HCT116 (cell line): ENCODE measurements around the gene WNT7B. TPM values are rescaled to one million over a fixed set of nuclear protein-coding genes. Genes with fewer than 3 reads are reported as not detected.

Experiments
- ATAC-seq: fragments of 200-7000 bp; cut with Tn5 transposase; 2 replicates; pipeline ENCODE4 v1.9.1; 2020; ENCODE audit warnings: mild to moderate bottlenecking, moderate library complexity
- BruUV-seq: library from RNA; stranded (reverse); fragments of 400-500 nt; replicated peaks from 2 replicates; lab custom pipeline; 2021; lab: Mats Ljungman, UMichigan
- CTCF ChIA-PET: fragments of 300-600 bp; sonication (Branson Sonifier 250); formaldehyde crosslinking; loops from one replicate; lab custom pipeline; 2021; ENCODE audit warnings: antibody characterized with exemption; lab: Charles Lee
- POLR2A ChIA-PET: fragments of 300-600, 350-600 bp; sonication (Branson Sonifier 250); formaldehyde crosslinking; loops from one replicate; lab custom pipeline; 2021; ENCODE audit warnings: antibody characterized with exemption; lab: Charles Lee
- RAD21 ChIA-PET, 2 experiments: fragments of 300-600 bp; sonication (Branson Sonifier 250); formaldehyde crosslinking; loops; one replicate each; lab custom pipeline; 2023; ENCODE audit warnings: low total read pairs in 2 of 2; ENCODE audit not compliant: uncharacterized antibody in 2 of 2, unreplicated experiment in 2 of 2, low non-redundant PET in 1 of 2; lab: Charles Lee
- DNase-seq: peaks from one replicate; pipeline ENCODE4 v3.0.0-alpha.2; 2010; ENCODE audit warnings: low read depth, low spot score
- H2AFZ ChIP-seq: fragments of 200-600 bp; shearing (Covaris generic), sonication (generic); 2 replicates; pipeline ENCODE4 v1.6.1; 2017; ENCODE audit warnings: low read depth, mixed run types, mixed read lengths, antibody characterized with exemption, low read length; ENCODE audit not compliant: poor library complexity, severe bottlenecking
- H3K27ac ChIP-seq: 2 replicates; pipeline ENCODE4 v1.5.1; 2012; ENCODE audit warnings: low read depth, low read length
- H3K27me3 ChIP-seq: fragments of 200-600 bp; sonication (generic); 2 replicates; pipeline ENCODE4 v1.6.1; 2016; ENCODE audit warnings: mixed run types, low read length, mixed read lengths; ENCODE audit not compliant: insufficient read depth
- H3K36me3 ChIP-seq, 2 experiments: fragments of 200-500 bp in 1 of 2; fragments of 200-600 bp in 1 of 2; sonication (Bioruptor generic) in 1 of 2; sonication (generic) in 1 of 2; 2 replicates each; pipeline versions ENCODE4 v1.5.1 to v1.6.1; 2014 to 2016; ENCODE audit warnings: low read length in 2 of 2, inconsistent platforms in 1 of 2, mixed read lengths in 1 of 2, mixed run types in 1 of 2; ENCODE audit not compliant: insufficient read depth in 2 of 2, control insufficient read depth in 1 of 2
- H3K4me1 ChIP-seq, 2 experiments: fragments of 200-600 bp in 1 of 2; sonication (generic) in 1 of 2; 2 replicates each; pipeline versions ENCODE4 v1.5.1 to v1.6.1; 2012 to 2017; ENCODE audit warnings: low read length in 2 of 2, inconsistent platforms in 1 of 2, mild to moderate bottlenecking in 1 of 2, mixed read lengths in 1 of 2, mixed run types in 1 of 2, moderate library complexity in 1 of 2; ENCODE audit not compliant: insufficient read depth in 2 of 2, control insufficient read depth in 1 of 2
- H3K4me2 ChIP-seq: fragments of 200-600 bp; sonication (generic); 2 replicates; pipeline ENCODE4 v1.6.1; 2017; ENCODE audit warnings: mixed run types, low read length, mixed read lengths
- H3K4me3 ChIP-seq, 2 experiments: fragments of 200-600 bp in 1 of 2; sonication (generic) in 1 of 2; replicated peaks in 1 of 2; 2 replicates each; pipeline ENCODE4 v1.5.1; 2011 to 2016; ENCODE audit warnings: low read length in 2 of 2, control low read depth in 1 of 2, low read depth in 1 of 2, mild to moderate bottlenecking in 1 of 2, mixed read lengths in 1 of 2, mixed run types in 1 of 2
- H3K79me2 ChIP-seq: fragments of 200-600 bp; sonication (generic); 2 replicates; pipeline ENCODE4 v1.6.1; 2017; ENCODE audit warnings: mild to moderate bottlenecking, mixed run types, low read length, moderate library complexity, mixed read lengths; ENCODE audit not compliant: insufficient read depth
- H3K9ac ChIP-seq: fragments of 200-600 bp; sonication (generic); 2 replicates; pipeline ENCODE4 v1.6.1; 2016; ENCODE audit warnings: low read length, mixed read lengths
- H3K9me2 ChIP-seq: fragments of 200-600 bp; sonication (generic), shearing (Covaris generic); 2 replicates; pipeline ENCODE4 v1.6.1; 2017; ENCODE audit warnings: mixed run types, mild to moderate bottlenecking, moderate library complexity; ENCODE audit not compliant: insufficient read depth
- H3K9me3 ChIP-seq, 2 experiments: fragments of 200-500 bp in 1 of 2; fragments of 200-600 bp in 1 of 2; sonication (Bioruptor generic) in 1 of 2; sonication (generic) in 1 of 2; 2 replicates each; pipeline ENCODE4 v1.6.1; 2014 to 2017; ENCODE audit warnings: low read length in 2 of 2, mixed read lengths in 2 of 2, inconsistent platforms in 1 of 2, low read depth in 1 of 2, mild to moderate bottlenecking in 1 of 2, mixed run types in 1 of 2, moderate library complexity in 1 of 2; ENCODE audit not compliant: control insufficient read depth in 1 of 2, insufficient read depth in 1 of 2
- H4K20me1 ChIP-seq: fragments of 200-600 bp; sonication (generic), shearing (Covaris generic); 2 replicates; pipeline ENCODE4 v1.6.1; 2017; ENCODE audit warnings: mixed run types, mild to moderate bottlenecking, moderate library complexity; ENCODE audit not compliant: insufficient read depth
- ATF3 ChIP-seq: IDR thresholded peaks from 2 replicates; pipeline ENCODE4 v1.6.1; 2012
- CBX3 ChIP-seq: IDR thresholded peaks from 2 replicates; pipeline ENCODE4 v1.6.1; 2012; ENCODE audit warnings: low read depth
- CEBPB ChIP-seq: IDR thresholded peaks from 2 replicates; pipeline ENCODE4 v1.6.1; 2012; ENCODE audit warnings: low read depth
- EGR1 ChIP-seq: IDR thresholded peaks from 2 replicates; pipeline ENCODE4 v1.6.1; 2012; ENCODE audit warnings: low read depth
- EZH2phosphoT487 ChIP-seq: fragments of 200-600 bp; IDR thresholded peaks from 2 replicates; pipeline ENCODE4 v1.6.1; 2018; ENCODE audit warnings: antibody characterized with exemption, borderline replicate concordance
- JUND ChIP-seq: IDR thresholded peaks from 2 replicates; pipeline ENCODE4 v1.6.1; 2012
- POLR2A ChIP-seq: IDR thresholded peaks from 2 replicates; pipeline ENCODE4 v1.7.0; 2011; ENCODE audit warnings: borderline replicate concordance; ENCODE audit not compliant: insufficient read depth, insufficient read length; ENCODE audit errors: extremely low read depth
- POLR2AphosphoS5 ChIP-seq: IDR thresholded peaks from 2 replicates; pipeline ENCODE4 v1.6.1; 2011; ENCODE audit warnings: mild to moderate bottlenecking, low read depth, low read length, moderate library complexity
- REST ChIP-seq: IDR thresholded peaks from 2 replicates; pipeline ENCODE4 v1.6.1; 2012; ENCODE audit warnings: low read depth
- SRF ChIP-seq: IDR thresholded peaks from 2 replicates; pipeline ENCODE4 v1.6.1; 2012; ENCODE audit warnings: low read depth
- TCF7L2 ChIP-seq: IDR thresholded peaks from 2 replicates; pipeline ENCODE4 v1.7.0; 2011; ENCODE audit warnings: borderline replicate concordance, inconsistent platforms; ENCODE audit not compliant: insufficient read depth, insufficient read length; ENCODE audit errors: extremely low read depth
- YY1 ChIP-seq: IDR thresholded peaks from 2 replicates; pipeline ENCODE4 v1.6.1; 2011; ENCODE audit warnings: low read length, low read depth, moderate library complexity, mild to moderate bottlenecking; ENCODE audit not compliant: insufficient replicate concordance; ENCODE audit errors: extremely low read depth
- ZFX ChIP-seq: fragments of 450-650 bp; IDR thresholded peaks from 2 replicates; pipeline ENCODE4 v1.6.1; 2017
- ZNF274 ChIP-seq: fragments of 200-500 bp; sonication (Bioruptor generic); IDR thresholded peaks from 2 replicates; pipeline ENCODE4 v1.6.1; 2014; ENCODE audit warnings: mild to moderate bottlenecking, low read depth, low read length, inconsistent platforms
- intact Hi-C: fragments of 100-400 bp; cut with micrococcal nuclease; formaldehyde crosslinking; loops from 2 replicates; pipeline ENCODE4 v1.10.0; 2022
- total RNA-seq: library from RNA; stranded (reverse); gene quantifications from one replicate; pipeline ENCODE4 v1.2.1, GENCODE V29; 2021; ENCODE audit not compliant: unreplicated experiment
- TF ChIP-seq, protein P1 (sequence below): IDR thresholded peaks from 2 replicates; pipeline ENCODE4 v1.6.1; 2011; ENCODE audit warnings: mild to moderate bottlenecking, low read length, moderate library complexity; ENCODE audit not compliant: insufficient replicate concordance; ENCODE audit errors: extremely low read depth

The WNT7B gene
- total RNA-seq, 1 experiment from 2014 or later: 10.5 TPM

- H3K36me3 ChIP-seq: no peaks in the 10 kb centered on the region
- H3K27ac ChIP-seq: no peak overlapping the region
- no peaks in the 10 kb centered on the region; a peak in 1 of 4 replicates for H3K4me1 ChIP-seq
- H3K4me2 ChIP-seq: no peak overlapping the region
- H3K27me3 ChIP-seq: no peaks in the 10 kb centered on the region
- no peaks in the 10 kb centered on the region for H3K9me3 ChIP-seq
- no peaks in the 10 kb centered on the region for H3K79me2 ChIP-seq
- TF ChIP-seq REST (no peak), TCF7L2 (no peak), CEBPB (no peak), EZH2phosphoT487 (no peak), ATF3 (no peak), EGR1 (no peak), SRF (no peak), ZNF274 (no peak), ZFX (no peak), CBX3 (no peak), POLR2AphosphoS5 (no peak), YY1 (no peak), JUND (no peak), POLR2A (no peak)
- TF ChIP-seq, protein P1, sequence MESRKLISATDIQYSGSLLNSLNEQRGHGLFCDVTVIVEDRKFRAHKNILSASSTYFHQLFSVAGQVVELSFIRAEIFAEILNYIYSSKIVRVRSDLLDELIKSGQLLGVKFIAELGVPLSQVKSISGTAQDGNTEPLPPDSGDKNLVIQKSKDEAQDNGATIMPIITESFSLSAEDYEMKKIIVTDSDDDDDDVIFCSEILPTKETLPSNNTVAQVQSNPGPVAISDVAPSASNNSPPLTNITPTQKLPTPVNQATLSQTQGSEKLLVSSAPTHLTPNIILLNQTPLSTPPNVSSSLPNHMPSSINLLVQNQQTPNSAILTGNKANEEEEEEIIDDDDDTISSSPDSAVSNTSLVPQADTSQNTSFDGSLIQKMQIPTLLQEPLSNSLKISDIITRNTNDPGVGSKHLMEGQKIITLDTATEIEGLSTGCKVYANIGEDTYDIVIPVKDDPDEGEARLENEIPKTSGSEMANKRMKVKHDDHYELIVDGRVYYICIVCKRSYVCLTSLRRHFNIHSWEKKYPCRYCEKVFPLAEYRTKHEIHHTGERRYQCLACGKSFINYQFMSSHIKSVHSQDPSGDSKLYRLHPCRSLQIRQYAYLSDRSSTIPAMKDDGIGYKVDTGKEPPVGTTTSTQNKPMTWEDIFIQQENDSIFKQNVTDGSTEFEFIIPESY: no peak
- no peak overlapping the region for H3K4me3 ChIP-seq
- H2AFZ ChIP-seq: no peak overlapping the region
- DNase-seq: no peak
- H4K20me1 ChIP-seq: no peaks in the 10 kb centered on the region
- BruUV-seq: no TSS peak
- ChIA-PET RAD21 (no interaction called here), CTCF (no interaction called here), POLR2A (no interaction called here)
- ATAC-seq: no peak
- intact Hi-C loops: no loop called here
- H3K9me2 ChIP-seq: no peaks in the 10 kb centered on the region
- H3K9ac ChIP-seq: no peak overlapping the region
These were observed 31.3 kb downstream of the WNT7B start for GRCh38 chr22:45945621-45946106.
